PC-3 (cell line): ENCODE measurements around the gene EZR.

Experiments
- EZH2 ChIP-seq: fragments of 300-600 bp; sonication (generic); IDR thresholded peaks from one replicate; pipeline ENCODE4 v1.6.1; 2017; ENCODE audit warnings: antibody characterized with exemption, mild to moderate bottlenecking, low read length; ENCODE audit not compliant: unreplicated experiment
- TF ChIP-seq, protein P1 (sequence below): fragments of 300-600 bp; sonication (generic); conservative IDR thresholded peaks from 2 replicates; pipeline ENCODE4 v1.5.1; 2017; ENCODE audit warnings: antibody characterized with exemption, low read depth, mild to moderate bottlenecking, low read length

DNA sequence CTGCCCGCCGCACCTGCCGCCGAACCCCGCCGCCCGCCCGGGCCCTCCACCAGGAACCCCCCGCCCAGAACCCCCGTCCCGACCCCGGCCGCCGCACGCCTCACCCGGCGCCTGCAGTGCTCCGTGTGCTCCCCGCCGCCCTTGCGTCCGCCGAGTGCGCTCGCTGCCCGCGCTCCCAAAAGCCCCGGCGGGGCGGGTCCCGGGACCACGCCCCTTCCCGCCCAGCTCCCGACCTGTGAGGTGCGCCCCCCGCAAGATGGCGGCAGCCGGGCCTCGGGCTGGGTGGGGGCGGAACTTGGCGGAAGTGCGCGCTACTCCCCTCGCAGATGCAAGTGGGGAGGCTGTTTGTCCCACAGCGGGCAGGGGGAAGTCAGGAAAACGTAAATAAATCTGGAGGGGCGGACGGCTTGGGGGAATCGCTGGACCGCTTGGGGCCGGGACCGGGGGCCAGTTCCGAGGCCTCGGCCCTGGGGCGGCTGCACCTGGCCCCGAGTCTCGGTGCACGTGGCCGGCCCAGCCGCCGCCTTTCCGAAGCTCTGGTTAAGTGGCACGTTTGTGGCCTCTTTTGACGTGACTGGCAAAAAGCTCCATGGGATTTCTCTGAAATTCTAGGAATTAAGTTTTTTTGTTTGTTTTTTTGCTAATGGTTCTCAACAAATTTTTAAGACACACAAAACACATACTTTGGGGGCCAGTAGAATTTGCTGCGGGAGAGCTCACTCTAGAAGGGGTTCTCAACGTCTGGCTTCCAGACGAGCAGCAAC lies at the start of gene EZR:
- TF ChIP-seq, protein P1, sequence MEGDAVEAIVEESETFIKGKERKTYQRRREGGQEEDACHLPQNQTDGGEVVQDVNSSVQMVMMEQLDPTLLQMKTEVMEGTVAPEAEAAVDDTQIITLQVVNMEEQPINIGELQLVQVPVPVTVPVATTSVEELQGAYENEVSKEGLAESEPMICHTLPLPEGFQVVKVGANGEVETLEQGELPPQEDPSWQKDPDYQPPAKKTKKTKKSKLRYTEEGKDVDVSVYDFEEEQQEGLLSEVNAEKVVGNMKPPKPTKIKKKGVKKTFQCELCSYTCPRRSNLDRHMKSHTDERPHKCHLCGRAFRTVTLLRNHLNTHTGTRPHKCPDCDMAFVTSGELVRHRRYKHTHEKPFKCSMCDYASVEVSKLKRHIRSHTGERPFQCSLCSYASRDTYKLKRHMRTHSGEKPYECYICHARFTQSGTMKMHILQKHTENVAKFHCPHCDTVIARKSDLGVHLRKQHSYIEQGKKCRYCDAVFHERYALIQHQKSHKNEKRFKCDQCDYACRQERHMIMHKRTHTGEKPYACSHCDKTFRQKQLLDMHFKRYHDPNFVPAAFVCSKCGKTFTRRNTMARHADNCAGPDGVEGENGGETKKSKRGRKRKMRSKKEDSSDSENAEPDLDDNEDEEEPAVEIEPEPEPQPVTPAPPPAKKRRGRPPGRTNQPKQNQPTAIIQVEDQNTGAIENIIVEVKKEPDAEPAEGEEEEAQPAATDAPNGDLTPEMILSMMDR, result no peak
- no peak for TF ChIP-seq EZH2
